Natural killer cell (primary cell): ENCODE results near the gene STARD8. TPM values are rescaled to one million over a fixed set of nuclear protein-coding genes. Genes with fewer than 3 reads are reported as not detected.

Source experiments
- ATAC-seq, 3 donors: fragments of 150-1000 bp in 2 of 3; fragments of 200-7000 bp in 1 of 3; cut with Tn5 transposase; 1 replicate in 1 of 3; 2 replicates in 2 of 3; pipeline ENCODE4 v1.10.0; 2021; ENCODE audit warnings: mild to moderate bottlenecking in 2 of 3, moderate library complexity in 2 of 3
- DNase-seq, 2 donors: peaks; one replicate each; pipeline versions ENCODE4 v3.0.0 to v3.0.0-alpha.2; 2013 to 2021; ENCODE audit warnings: mixed read lengths in 1 of 2
- H3K27ac ChIP-seq: one replicate; pipeline ENCODE4 v1.5.1; 2013; ENCODE audit warnings: mild to moderate bottlenecking, low read length
- H3K27me3 ChIP-seq: one replicate; pipeline ENCODE4 v1.6.1; 2013; ENCODE audit warnings: low read length; ENCODE audit not compliant: control insufficient read depth, insufficient read depth
- H3K36me3 ChIP-seq: one replicate; pipeline ENCODE4 v1.6.1; 2013; ENCODE audit warnings: low read length; ENCODE audit not compliant: control insufficient read depth, insufficient read depth
- H3K4me1 ChIP-seq: one replicate; pipeline ENCODE4 v1.6.1; 2013; ENCODE audit warnings: low read length; ENCODE audit not compliant: control insufficient read depth, insufficient read depth
- H3K4me3 ChIP-seq: one replicate; pipeline ENCODE4 v1.5.1; 2013; ENCODE audit warnings: low read length
- H3K9me3 ChIP-seq: one replicate; pipeline ENCODE4 v1.6.1; 2013; ENCODE audit warnings: low read length; ENCODE audit not compliant: control insufficient read depth, insufficient read depth
- H3K27ac Mint-ChIP-seq, 2 donors: one replicate each; pipeline ENCODE4 v1.8.0; 2022; ENCODE audit warnings: mild to moderate bottlenecking in 2 of 2, mixed read lengths in 2 of 2, moderate library complexity in 1 of 2
- H3K27me3 Mint-ChIP-seq, 2 donors: one replicate each; pipeline ENCODE4 v1.8.0; 2022; ENCODE audit warnings: low read depth in 2 of 2, mixed read lengths in 2 of 2
- H3K36me3 Mint-ChIP-seq: one replicate; pipeline ENCODE4 v1.8.0; 2022; ENCODE audit warnings: mixed read lengths
- H3K4me1 Mint-ChIP-seq, 2 donors: one replicate each; pipeline ENCODE4 v1.8.0; 2022; ENCODE audit warnings: mixed read lengths in 2 of 2
- H3K4me3 Mint-ChIP-seq: one replicate; pipeline ENCODE4 v1.8.0; 2022; ENCODE audit warnings: mild to moderate bottlenecking, moderate library complexity, mixed read lengths
- H3K9me3 Mint-ChIP-seq, 2 donors: one replicate each; pipeline ENCODE4 v1.8.0; 2022; ENCODE audit warnings: mixed read lengths in 2 of 2
- WGBS: methylation state at CpG from one replicate; pipeline ENCODE4 v1.1.7; 2013; ENCODE audit warnings: missing lambda C conversion rate; ENCODE audit not compliant: insufficient coverage; 5-methylcytosine and 5-hydroxymethylcytosine counted together
- intact Hi-C: fragments of 100-400 bp; cut with micrococcal nuclease; formaldehyde crosslinking; loops from one replicate; pipeline ENCODE4 v1.14.2; 2022
- total RNA-seq, 4 donors: library from RNA; stranded (reverse); fragments of 120-200 nt in 1 of 4; gene quantifications; one replicate each; pipeline versions ENCODE4 v1.2.3 to v1.2.4, GENCODE V29; 2013 to 2022
- TF ChIP-seq, protein P1 (sequence below): fragments of 200-600 bp; IDR thresholded peaks from one replicate; pipeline ENCODE4 v1.8.0; 2022; ENCODE audit warnings: antibody characterized with exemption

Gene STARD8
- total RNA-seq, 3 donors from 2014 or later (not counting 1 experiment from before 2014, with no cell fraction given), result 0.97 to 1.3 (median 1.1) TPM

DNA sequence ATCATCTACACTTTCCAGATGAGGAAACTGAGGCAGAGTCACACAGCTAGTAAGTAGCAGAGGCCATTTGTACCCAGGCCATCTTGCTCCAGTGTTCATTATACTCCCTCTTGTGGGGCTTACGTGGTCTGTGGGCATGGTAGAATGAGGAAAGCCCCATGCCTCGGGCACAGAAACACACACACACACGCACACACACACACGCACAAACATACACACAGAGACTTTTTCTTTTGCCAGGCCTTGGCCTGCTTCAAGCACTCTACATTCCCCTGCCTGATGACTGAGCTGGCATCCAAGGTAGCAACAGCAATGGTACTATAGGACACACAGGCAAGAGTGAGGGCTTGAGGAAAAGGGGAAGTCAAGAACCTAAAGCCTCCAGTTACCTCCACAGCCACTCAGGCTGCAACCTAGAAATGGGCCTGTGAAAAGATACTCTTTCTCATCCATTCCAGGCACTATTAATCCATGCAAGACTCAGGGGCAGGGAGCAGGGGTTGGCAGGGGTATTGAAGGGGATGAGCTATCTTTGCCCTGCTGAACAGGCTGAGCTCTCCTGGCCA lies 43.6 kb downstream of the STARD8 start:
- ATAC-seq (no peak), DNase-seq (no peak)
- Histone ChIP-seq H3K36me3 (no peaks in the 10 kb centered on the region), H3K9me3 (no peaks in the 10 kb centered on the region), H3K4me1 (peaks cover 13% of the 10 kb centered on the region), H3K27me3 (peaks cover 2% of the 10 kb centered on the region), H3K4me3 (no peak overlapping the region), H3K27ac (no peak overlapping the region)
- TF ChIP-seq, protein P1, sequence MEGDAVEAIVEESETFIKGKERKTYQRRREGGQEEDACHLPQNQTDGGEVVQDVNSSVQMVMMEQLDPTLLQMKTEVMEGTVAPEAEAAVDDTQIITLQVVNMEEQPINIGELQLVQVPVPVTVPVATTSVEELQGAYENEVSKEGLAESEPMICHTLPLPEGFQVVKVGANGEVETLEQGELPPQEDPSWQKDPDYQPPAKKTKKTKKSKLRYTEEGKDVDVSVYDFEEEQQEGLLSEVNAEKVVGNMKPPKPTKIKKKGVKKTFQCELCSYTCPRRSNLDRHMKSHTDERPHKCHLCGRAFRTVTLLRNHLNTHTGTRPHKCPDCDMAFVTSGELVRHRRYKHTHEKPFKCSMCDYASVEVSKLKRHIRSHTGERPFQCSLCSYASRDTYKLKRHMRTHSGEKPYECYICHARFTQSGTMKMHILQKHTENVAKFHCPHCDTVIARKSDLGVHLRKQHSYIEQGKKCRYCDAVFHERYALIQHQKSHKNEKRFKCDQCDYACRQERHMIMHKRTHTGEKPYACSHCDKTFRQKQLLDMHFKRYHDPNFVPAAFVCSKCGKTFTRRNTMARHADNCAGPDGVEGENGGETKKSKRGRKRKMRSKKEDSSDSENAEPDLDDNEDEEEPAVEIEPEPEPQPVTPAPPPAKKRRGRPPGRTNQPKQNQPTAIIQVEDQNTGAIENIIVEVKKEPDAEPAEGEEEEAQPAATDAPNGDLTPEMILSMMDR, result no peak
- H3K4me1 Mint-ChIP-seq, result peaks cover 5 to 6% of the 10 kb centered on the region in 2 donors
- H3K4me3 Mint-ChIP-seq, result no peak overlapping the region
- no peak overlapping the region for H3K27ac Mint-ChIP-seq
- intact Hi-C loops, result no loop called here
- 100% methylated on average over 1 of the region's 4 CpGs for WGBS
- no peaks in the 10 kb centered on the region for H3K36me3 Mint-ChIP-seq
- peaks cover under 1 to 7% of the 10 kb centered on the region in 2 donors for H3K27me3 Mint-ChIP-seq
- H3K9me3 Mint-ChIP-seq, result no peaks in the 10 kb centered on the region

DNA sequence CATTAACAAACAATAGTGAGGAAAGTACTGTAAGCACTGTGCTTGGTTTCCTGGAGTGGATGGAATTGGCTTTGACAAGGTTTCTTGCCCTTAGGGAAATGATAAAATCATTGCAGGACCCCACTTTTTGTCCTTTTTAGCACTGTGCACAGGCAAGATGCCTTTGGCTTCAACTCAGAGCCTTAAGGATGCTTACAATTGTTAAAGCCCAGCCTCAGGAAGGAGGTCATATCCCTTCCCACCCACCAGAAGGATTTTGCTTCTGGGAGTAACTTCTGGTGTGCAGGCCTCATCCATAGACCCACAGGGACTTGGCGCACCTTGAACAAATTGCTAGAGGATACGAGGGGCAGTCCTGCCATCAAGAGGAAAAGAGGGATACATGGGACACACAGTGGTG lies 44.5 kb downstream of the STARD8 start:
- Mint-ChIP-seq H3K27ac (no peak overlapping the region), H3K4me1 (peaks cover 0 to 5% of the 10 kb centered on the region in 2 donors), H3K9me3 (no peaks in the 10 kb centered on the region), H3K27me3 (peaks cover 0 to 3% of the 10 kb centered on the region in 2 donors), H3K36me3 (no peaks in the 10 kb centered on the region), H3K4me3 (no peak overlapping the region)
- no peak overlapping the region for H3K27ac ChIP-seq
- intact Hi-C loops, result no loop called here
- no peak for DNase-seq
- peaks cover 13% of the 10 kb centered on the region for H3K4me1 ChIP-seq
- H3K27me3 ChIP-seq, result peaks cover 2% of the 10 kb centered on the region
- no peak overlapping the region for H3K4me3 ChIP-seq
- TF ChIP-seq, protein P1, result no peak
- H3K36me3 ChIP-seq, result no peaks in the 10 kb centered on the region
- no peaks in the 10 kb centered on the region for H3K9me3 ChIP-seq
- ATAC-seq, result no peak
- WGBS, result 87% methylated on average over 2 of the region's 2 CpGs

DNA sequence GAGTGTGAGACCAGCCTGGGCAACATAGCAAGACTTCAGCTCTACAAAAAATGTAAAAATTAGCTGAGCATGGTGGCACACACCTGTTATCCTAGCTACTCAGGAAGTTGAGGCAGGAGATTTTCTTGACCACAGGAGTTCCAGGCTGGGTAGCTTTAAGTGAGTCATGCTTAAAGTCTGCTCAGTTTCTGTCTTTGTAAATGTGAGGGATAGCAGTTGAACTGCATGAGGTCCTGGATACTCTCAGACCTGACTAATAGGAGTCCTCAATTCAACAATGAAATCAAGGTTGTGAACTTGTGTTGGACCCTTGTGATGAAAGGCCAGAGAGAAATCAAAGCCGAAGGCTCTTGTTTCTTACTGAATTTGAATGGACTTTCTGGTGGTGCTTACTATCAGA lies 45.2 kb downstream of the STARD8 start:
- TF ChIP-seq, protein P1, result no peak
- H3K4me3 ChIP-seq, result no peak overlapping the region
- peaks cover 13% of the 10 kb centered on the region for H3K4me1 ChIP-seq
- intact Hi-C loops, result no loop called here
- Mint-ChIP-seq H3K4me3 (no peak overlapping the region), H3K27ac (no peak overlapping the region), H3K9me3 (no peaks in the 10 kb centered on the region), H3K36me3 (no peaks in the 10 kb centered on the region), H3K27me3 (peaks cover 0 to 3% of the 10 kb centered on the region in 2 donors), H3K4me1 (peaks cover 0 to 5% of the 10 kb centered on the region in 2 donors)
- DNase-seq (no peak), ATAC-seq (no peak)
- 100% methylated on average over 1 of the region's 1 CpG for WGBS
- no peak overlapping the region for H3K27ac ChIP-seq
- no peaks in the 10 kb centered on the region for H3K9me3 ChIP-seq
- no peaks in the 10 kb centered on the region for H3K36me3 ChIP-seq
- peaks cover 2% of the 10 kb centered on the region for H3K27me3 ChIP-seq
